GM23338 (cell line): ENCODE measurements around the gene NEU2.
"Not testable (repeated sequence)": the region's sequence is repeated elsewhere in the genome, so short reads cannot be mapped to it uniquely, and the experiment has no call there.

Experiments used
- CTCF ChIP-seq, 2 experiments: fragments of 200-600 bp in 1 of 2; sonication (generic) in 1 of 2; conservative IDR thresholded peaks; 2 replicates each; pipeline versions ENCODE4 v1.5.1 to v1.6.1; 2016 to 2017; ENCODE audit warnings: antibody characterized with exemption in 2 of 2, low read depth in 2 of 2, mild to moderate bottlenecking in 2 of 2, moderate library complexity in 1 of 2
- EZH2 ChIP-seq: fragments of 200-600 bp; sonication (generic); IDR thresholded peaks from one replicate; pipeline ENCODE4 v1.8.0; 2017; ENCODE audit warnings: antibody characterized with exemption, mild to moderate bottlenecking, low read depth; ENCODE audit not compliant: unreplicated experiment
- EZH2phosphoT487 ChIP-seq: fragments of 200-600 bp; sonication (generic); IDR thresholded peaks from one replicate; pipeline ENCODE4 v1.8.1; 2018; ENCODE audit warnings: antibody characterized with exemption; ENCODE audit not compliant: unreplicated experiment
- NANOG ChIP-seq: IDR thresholded peaks from 2 replicates; pipeline ENCODE4 v1.6.1; 2016; ENCODE audit warnings: antibody characterized with exemption, borderline replicate concordance

GRCh38 chr2:233019610-233020009 is 12.9 kb upstream of the NEU2 start:
- not testable (repeated sequence) for TF ChIP-seq CTCF (conservative IDR thresholded peaks at IDR 0.05; ENCODE audit: low read depth in 2 of 2); EZH2phosphoT487; NANOG; EZH2
